Measurements from ENCODE around the gene STOM. TPM values are rescaled to one million over a fixed set of nuclear protein-coding genes. Genes with fewer than 3 reads are reported as not detected.

STOM gene
- total RNA-seq, 1 experiment from 2014 or later, result 22.4 TPM

DNA sequence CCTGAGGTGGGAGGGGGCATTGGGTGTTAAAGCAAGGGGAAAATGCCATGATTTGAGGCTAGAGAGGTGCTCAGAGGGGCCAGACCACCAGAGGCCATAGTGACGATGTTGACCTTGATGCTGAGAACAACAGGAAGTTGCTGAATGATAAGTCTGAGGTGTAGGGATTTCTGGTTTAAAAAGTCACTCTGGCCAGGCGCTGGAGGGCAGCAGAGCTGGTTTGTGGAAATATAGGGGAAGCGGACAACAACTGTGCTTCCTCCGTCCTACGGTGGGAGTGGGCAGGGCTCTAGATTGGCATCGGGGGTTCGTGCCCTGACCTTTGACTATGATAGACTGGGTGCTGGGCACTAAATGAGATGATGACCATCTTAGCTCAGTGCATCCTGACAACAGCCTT is 44.7 kb downstream of the STOM start:
- peaks cover 22 to 33% of the 10 kb centered on the region in 2 experiments for H3K4me1 ChIP-seq (ENCODE audit: control insufficient read depth in 1 of 2, insufficient read depth in 2 of 2, low read length in 2 of 2)
- intact Hi-C loops (cut with micrococcal nuclease), result no loop called here
- DNase-seq (ENCODE audit: low read depth, low spot score) (no peak), ATAC-seq (no peak)
- H3K9me2 ChIP-seq (ENCODE audit: insufficient read depth), result no peaks in the 10 kb centered on the region
- CTCF ChIA-PET, result no interaction called here
- no peak for TF ChIP-seq ELF1 (IDR thresholded peaks at IDR 0.05; ENCODE audit: borderline replicate concordance, low read depth)
- no peak for TF ChIP-seq ZFX (IDR thresholded peaks at IDR 0.05)
- no peak for TF ChIP-seq FOSL1 (IDR thresholded peaks at IDR 0.05; ENCODE audit: low read depth)
- no peak for TF ChIP-seq SP1 (IDR thresholded peaks at IDR 0.05; ENCODE audit: low read depth)
- TF ChIP-seq, protein P1, sequence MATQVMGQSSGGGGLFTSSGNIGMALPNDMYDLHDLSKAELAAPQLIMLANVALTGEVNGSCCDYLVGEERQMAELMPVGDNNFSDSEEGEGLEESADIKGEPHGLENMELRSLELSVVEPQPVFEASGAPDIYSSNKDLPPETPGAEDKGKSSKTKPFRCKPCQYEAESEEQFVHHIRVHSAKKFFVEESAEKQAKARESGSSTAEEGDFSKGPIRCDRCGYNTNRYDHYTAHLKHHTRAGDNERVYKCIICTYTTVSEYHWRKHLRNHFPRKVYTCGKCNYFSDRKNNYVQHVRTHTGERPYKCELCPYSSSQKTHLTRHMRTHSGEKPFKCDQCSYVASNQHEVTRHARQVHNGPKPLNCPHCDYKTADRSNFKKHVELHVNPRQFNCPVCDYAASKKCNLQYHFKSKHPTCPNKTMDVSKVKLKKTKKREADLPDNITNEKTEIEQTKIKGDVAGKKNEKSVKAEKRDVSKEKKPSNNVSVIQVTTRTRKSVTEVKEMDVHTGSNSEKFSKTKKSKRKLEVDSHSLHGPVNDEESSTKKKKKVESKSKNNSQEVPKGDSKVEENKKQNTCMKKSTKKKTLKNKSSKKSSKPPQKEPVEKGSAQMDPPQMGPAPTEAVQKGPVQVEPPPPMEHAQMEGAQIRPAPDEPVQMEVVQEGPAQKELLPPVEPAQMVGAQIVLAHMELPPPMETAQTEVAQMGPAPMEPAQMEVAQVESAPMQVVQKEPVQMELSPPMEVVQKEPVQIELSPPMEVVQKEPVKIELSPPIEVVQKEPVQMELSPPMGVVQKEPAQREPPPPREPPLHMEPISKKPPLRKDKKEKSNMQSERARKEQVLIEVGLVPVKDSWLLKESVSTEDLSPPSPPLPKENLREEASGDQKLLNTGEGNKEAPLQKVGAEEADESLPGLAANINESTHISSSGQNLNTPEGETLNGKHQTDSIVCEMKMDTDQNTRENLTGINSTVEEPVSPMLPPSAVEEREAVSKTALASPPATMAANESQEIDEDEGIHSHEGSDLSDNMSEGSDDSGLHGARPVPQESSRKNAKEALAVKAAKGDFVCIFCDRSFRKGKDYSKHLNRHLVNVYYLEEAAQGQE (IDR thresholded peaks at IDR 0.05; ENCODE audit: low read depth), result no peak
- TF ChIP-seq, protein P2, sequence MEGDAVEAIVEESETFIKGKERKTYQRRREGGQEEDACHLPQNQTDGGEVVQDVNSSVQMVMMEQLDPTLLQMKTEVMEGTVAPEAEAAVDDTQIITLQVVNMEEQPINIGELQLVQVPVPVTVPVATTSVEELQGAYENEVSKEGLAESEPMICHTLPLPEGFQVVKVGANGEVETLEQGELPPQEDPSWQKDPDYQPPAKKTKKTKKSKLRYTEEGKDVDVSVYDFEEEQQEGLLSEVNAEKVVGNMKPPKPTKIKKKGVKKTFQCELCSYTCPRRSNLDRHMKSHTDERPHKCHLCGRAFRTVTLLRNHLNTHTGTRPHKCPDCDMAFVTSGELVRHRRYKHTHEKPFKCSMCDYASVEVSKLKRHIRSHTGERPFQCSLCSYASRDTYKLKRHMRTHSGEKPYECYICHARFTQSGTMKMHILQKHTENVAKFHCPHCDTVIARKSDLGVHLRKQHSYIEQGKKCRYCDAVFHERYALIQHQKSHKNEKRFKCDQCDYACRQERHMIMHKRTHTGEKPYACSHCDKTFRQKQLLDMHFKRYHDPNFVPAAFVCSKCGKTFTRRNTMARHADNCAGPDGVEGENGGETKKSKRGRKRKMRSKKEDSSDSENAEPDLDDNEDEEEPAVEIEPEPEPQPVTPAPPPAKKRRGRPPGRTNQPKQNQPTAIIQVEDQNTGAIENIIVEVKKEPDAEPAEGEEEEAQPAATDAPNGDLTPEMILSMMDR (IDR thresholded peaks at IDR 0.05 in 2 of 3, conservative IDR thresholded peaks at IDR 0.05 in 1 of 3; ENCODE audit: borderline replicate concordance in 1 of 3, insufficient read depth in 1 of 3, low read depth in 2 of 3, low read length in 2 of 3), result no peak
- no peak for TF ChIP-seq CBX3 (IDR thresholded peaks at IDR 0.05; ENCODE audit: low read depth)
- no peak for TF ChIP-seq POLR2AphosphoS5 (IDR thresholded peaks at IDR 0.05; ENCODE audit: low read depth, low read length)
- no peak overlapping the region for H3K9ac ChIP-seq (ENCODE audit: low read length)
- H3K27ac ChIP-seq (ENCODE audit: low read depth, low read length), result no peak overlapping the region
- no peak overlapping the region for H3K4me3 ChIP-seq (replicated peaks in 1 of 2; ENCODE audit: low read depth in 1 of 2, low read length in 2 of 2)
- RAD21 ChIA-PET (ENCODE audit: low non-redundant PET in 1 of 2, low total read pairs in 2 of 2, uncharacterized antibody in 2 of 2, unreplicated experiment in 2 of 2), result no interaction called here
- H3K9me3 ChIP-seq (ENCODE audit: control insufficient read depth in 1 of 2, insufficient read depth in 1 of 2, low read depth in 1 of 2, low read length in 2 of 2), result no peaks in the 10 kb centered on the region
- POLR2A ChIA-PET, result no interaction called here
- no TSS peak for BruUV-seq (replicated peaks)
- no peak overlapping the region for H3K4me2 ChIP-seq (ENCODE audit: low read length)
- H2AFZ ChIP-seq (ENCODE audit: low read depth, low read length, poor library complexity, severe bottlenecking), result no peak overlapping the region
- H3K27me3 ChIP-seq (ENCODE audit: insufficient read depth, low read length), result no peaks in the 10 kb centered on the region
- no peaks in the 10 kb centered on the region for H4K20me1 ChIP-seq (ENCODE audit: insufficient read depth)
- H3K79me2 ChIP-seq (ENCODE audit: insufficient read depth, low read length), result no peaks in the 10 kb centered on the region
- H3K36me3 ChIP-seq (ENCODE audit: control insufficient read depth in 1 of 2, insufficient read depth in 2 of 2, low read length in 2 of 2), result peaks cover 6 to 10% of the 10 kb centered on the region in 2 experiments; a peak in 2 of 4 replicates

All from HCT116 (cell line).